ENCODE measurements around the gene LRRC14B. TPM values are rescaled to one million over a fixed set of nuclear protein-coding genes. Genes with fewer than 3 reads are reported as not detected.

LRRC14B gene
- total and polyA plus RNA-seq, 2 of the 13 experiments (the other 11 are each of a cell fraction or from before 2014, with no cell fraction given), result not detected

DNA sequence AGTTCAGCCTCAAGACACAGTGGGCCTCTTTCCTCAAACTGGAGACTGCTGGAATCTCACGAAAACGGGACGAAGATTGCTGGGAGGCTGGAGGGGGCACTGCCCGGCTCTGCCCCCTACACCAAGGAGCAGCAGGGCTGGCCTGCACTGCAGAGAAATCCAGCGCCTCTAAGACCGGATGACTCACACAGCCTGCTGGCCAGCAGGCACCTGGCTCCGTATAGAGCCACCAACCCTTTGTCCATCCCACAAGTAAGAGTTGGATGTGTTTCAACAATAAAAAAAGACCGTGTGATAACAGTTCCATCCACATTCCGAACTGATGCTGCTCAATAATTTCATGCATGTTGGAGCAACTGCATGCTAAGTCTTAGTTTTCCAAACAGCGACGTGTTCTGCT is 15.1 kb downstream of the LRRC14B start:
- 94% methylated on average over 11 of the region's 11 CpGs for WGBS (ENCODE audit: low lambda C conversion rate)
- FAIRE-seq (no peak), ATAC-seq (no peak)

More for the DNA sequence above, 15.1 kb downstream of the LRRC14B start:
- Histone ChIP-seq H3K4me2 (ENCODE audit: low read depth, low read length) (no peak overlapping the region), H3K4me1 (ENCODE audit: insufficient read depth, low read length) (no peaks in the 10 kb centered on the region), H2AFZ (ENCODE audit: low read length) (no peak overlapping the region), H3K79me2 (ENCODE audit: insufficient read depth, low read length) (peaks cover 27% of the 10 kb centered on the region), H3K9me3 (ENCODE audit: low read length) (no peaks in the 10 kb centered on the region), H3K9ac (ENCODE audit: insufficient read depth, low read depth, low read length) (no peak overlapping the region), H3K27ac (ENCODE audit: extremely low read length, insufficient read depth, low read length) (no peak overlapping the region), H3K4me3 (replicated peaks in 1 of 3; ENCODE audit: insufficient read depth in 1 of 3, low read depth in 2 of 3, low read length in 3 of 3) (no peak overlapping the region), H3K36me3 (replicated peaks in 1 of 2; ENCODE audit: control insufficient read depth in 1 of 2, insufficient read depth in 2 of 2, low read length in 2 of 2) (peaks cover 15 to 40% of the 10 kb centered on the region in 2 experiments; a peak in 4 of 5 replicates), H4K20me1 (ENCODE audit: insufficient read depth, low read length) (peaks cover 18% of the 10 kb centered on the region; the same call in 1 of the 2 replicates), H3K27me3 (ENCODE audit: control insufficient read depth in 1 of 2, insufficient read depth in 2 of 2, low read length in 2 of 2) (no peaks in the 10 kb centered on the region)
- DNase-seq (ENCODE audit: low spot score), result no peak
- TF ChIP-seq, protein P1, sequence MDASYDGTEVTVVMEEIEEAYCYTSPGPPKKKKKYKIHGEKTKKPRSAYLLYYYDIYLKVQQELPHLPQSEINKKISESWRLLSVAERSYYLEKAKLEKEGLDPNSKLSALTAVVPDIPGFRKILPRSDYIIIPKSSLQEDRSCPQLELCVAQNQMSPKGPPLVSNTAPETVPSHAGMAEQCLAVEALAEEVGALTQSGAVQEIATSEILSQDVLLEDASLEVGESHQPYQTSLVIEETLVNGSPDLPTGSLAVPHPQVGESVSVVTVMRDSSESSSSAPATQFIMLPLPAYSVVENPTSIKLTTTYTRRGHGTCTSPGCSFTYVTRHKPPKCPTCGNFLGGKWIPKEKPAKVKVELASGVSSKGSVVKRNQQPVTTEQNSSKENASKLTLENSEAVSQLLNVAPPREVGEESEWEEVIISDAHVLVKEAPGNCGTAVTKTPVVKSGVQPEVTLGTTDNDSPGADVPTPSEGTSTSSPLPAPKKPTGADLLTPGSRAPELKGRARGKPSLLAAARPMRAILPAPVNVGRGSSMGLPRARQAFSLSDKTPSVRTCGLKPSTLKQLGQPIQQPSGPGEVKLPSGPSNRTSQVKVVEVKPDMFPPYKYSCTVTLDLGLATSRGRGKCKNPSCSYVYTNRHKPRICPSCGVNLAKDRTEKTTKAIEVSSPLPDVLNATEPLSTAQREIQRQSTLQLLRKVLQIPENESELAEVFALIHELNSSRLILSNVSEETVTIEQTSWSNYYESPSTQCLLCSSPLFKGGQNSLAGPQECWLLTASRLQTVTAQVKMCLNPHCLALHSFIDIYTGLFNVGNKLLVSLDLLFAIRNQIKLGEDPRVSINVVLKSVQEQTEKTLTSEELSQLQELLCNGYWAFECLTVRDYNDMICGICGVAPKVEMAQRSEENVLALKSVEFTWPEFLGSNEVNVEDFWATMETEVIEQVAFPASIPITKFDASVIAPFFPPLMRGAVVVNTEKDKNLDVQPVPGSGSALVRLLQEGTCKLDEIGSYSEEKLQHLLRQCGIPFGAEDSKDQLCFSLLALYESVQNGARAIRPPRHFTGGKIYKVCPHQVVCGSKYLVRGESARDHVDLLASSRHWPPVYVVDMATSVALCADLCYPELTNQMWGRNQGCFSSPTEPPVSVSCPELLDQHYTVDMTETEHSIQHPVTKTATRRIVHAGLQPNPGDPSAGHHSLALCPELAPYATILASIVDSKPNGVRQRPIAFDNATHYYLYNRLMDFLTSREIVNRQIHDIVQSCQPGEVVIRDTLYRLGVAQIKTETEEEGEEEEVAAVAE (CRISPR knock-in tag; IDR thresholded peaks at IDR 0.05; ENCODE audit: borderline replicate concordance), result no peak
- TF ChIP-seq, protein P2, sequence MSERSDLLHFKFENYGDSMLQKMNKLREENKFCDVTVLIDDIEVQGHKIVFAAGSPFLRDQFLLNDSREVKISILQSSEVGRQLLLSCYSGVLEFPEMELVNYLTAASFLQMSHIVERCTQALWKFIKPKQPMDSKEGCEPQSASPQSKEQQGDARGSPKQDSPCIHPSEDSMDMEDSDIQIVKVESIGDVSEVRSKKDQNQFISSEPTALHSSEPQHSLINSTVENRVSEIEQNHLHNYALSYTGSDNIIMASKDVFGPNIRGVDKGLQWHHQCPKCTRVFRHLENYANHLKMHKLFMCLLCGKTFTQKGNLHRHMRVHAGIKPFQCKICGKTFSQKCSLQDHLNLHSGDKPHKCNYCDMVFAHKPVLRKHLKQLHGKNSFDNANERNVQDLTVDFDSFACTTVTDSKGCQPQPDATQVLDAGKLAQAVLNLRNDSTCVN (CRISPR knock-in tag; IDR thresholded peaks at IDR 0.05; ENCODE audit: borderline replicate concordance), result no peak
- TF ChIP-seq, protein P3, sequence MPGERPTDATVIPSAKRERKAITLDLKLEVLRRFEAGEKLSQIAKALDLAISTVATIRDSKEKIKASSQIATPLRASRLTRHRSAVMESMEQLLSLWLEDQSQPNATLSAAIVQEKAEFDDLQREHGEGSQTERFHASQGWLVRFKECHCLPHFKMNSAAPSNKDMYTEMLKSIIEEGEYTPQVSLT (CRISPR knock-in tag; IDR thresholded peaks at IDR 0.05; ENCODE audit: borderline replicate concordance, low read depth), result no peak
- TF ChIP-seq POGZ (CRISPR knock-in tag; IDR thresholded peaks at IDR 0.05) (no peak), ZC3H13 (CRISPR knock-in tag; IDR thresholded peaks at IDR 0.05) (no peak), ZFYVE20 (CRISPR knock-in tag; IDR thresholded peaks at IDR 0.05; ENCODE audit: borderline replicate concordance, low read depth) (no peak), ZSCAN25 (CRISPR knock-in tag; IDR thresholded peaks at IDR 0.05) (no peak), RFX5 (IDR thresholded peaks at IDR 0.05; ENCODE audit: low read depth, low read length) (no peak), ATAD3A (CRISPR knock-in tag; IDR thresholded peaks at IDR 0.05) (no peak), ZNF615 (CRISPR knock-in tag; IDR thresholded peaks at IDR 0.05; ENCODE audit: borderline replicate concordance) (no peak), HOXA5 (CRISPR knock-in tag; IDR thresholded peaks at IDR 0.05) (no peak)
- TF ChIP-seq, protein P4, sequence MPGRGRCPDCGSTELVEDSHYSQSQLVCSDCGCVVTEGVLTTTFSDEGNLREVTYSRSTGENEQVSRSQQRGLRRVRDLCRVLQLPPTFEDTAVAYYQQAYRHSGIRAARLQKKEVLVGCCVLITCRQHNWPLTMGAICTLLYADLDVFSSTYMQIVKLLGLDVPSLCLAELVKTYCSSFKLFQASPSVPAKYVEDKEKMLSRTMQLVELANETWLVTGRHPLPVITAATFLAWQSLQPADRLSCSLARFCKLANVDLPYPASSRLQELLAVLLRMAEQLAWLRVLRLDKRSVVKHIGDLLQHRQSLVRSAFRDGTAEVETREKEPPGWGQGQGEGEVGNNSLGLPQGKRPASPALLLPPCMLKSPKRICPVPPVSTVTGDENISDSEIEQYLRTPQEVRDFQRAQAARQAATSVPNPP (CRISPR knock-in tag; IDR thresholded peaks at IDR 0.05), result no peak
- TF ChIP-seq, protein P5, sequence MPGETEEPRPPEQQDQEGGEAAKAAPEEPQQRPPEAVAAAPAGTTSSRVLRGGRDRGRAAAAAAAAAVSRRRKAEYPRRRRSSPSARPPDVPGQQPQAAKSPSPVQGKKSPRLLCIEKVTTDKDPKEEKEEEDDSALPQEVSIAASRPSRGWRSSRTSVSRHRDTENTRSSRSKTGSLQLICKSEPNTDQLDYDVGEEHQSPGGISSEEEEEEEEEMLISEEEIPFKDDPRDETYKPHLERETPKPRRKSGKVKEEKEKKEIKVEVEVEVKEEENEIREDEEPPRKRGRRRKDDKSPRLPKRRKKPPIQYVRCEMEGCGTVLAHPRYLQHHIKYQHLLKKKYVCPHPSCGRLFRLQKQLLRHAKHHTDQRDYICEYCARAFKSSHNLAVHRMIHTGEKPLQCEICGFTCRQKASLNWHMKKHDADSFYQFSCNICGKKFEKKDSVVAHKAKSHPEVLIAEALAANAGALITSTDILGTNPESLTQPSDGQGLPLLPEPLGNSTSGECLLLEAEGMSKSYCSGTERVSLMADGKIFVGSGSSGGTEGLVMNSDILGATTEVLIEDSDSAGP (CRISPR knock-in tag; IDR thresholded peaks at IDR 0.05; ENCODE audit: borderline replicate concordance), result no peak
- ChIA-PET POLR2A (no interaction called here), CTCF (ENCODE audit: low intra/inter-chr PET ratio, low total read pairs) (no interaction called here)
- in situ Hi-C loops (cut with HindIII; ENCODE audit: extremely low pct_ligation_motif_present, low pct_unique_long_range_greater_than_20kb), result no loop called here
- intact Hi-C loops (cut with micrococcal nuclease; ENCODE audit: unreplicated experiment), result no loop called here
- BruUV-seq (replicated peaks), result no TSS peak
